Measurements from ENCODE around the gene MAPK13.

The MAPK13 gene

GRCh38 chr6:36160147-36160760 lies 29.9 kb downstream of the MAPK13 start:
- DNase-seq, result no peak

- no peak for DNase-seq
These were observed 39.0 kb downstream of the MAPK13 start for GRCh38 chr6:36169023-36170007.

DNA sequence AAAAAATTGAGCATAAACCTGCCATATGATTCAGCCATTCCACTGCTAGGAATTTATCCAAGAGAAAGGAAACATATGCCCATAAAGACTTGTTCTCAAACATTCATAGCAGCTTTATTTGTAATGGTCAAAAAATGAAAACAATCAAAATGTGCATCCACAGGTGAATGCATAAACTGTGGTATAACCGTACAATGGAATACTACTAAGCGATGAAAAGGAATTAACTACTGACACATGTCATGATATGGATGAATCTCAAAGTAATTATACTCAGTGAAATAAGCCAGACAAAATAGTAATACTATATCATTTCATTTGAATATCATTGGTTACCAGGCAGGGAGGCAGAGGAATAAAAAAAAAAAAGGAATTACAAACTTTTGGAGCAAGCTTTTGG lies 40.4 kb downstream of the MAPK13 start:
- DNase-seq, result no peak

DNA sequence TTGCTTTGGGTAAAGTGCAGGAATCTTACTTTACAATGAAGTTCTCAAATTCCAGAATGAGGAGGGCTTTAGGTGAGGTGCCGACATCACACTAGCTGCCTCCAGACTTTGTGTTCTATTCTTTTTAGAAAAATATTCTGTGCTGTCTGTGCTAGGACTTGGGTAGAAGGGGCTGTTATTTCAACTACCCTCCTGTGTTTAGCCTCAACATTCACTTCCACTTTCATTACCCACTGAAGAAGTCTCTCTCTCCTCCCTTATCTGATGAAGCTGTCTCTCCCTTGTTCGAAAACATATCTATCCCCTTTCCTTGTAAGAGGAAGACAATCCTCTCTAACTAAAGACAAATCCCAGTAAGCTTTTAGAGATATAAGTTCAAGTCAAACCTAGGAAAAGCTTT lies 41.3 kb downstream of the MAPK13 start:
- no peak for DNase-seq

- no peak for DNase-seq
These were observed 46.9 kb downstream of the MAPK13 start for GRCh38 chr6:36177166-36177565.

DNA sequence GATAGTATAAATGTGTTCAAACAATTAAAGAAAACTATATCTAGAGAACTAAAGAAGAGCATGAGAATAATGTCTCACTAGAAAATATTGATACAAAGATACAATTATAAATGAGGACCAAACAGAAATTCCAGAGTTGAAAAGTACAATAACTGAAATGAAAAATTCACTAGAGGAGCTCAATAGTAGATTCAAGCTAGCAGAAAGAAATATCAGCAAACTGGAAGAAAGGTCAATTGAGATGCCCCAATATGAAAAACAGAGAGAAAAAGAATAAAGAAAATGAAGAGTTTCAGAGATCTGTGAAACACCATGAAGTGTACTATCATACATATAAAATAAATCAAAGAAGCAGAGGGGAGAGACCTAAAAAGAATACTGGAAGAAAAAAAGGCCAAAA lies 48.2 kb downstream of the MAPK13 start:
- no peak for DNase-seq

DNA sequence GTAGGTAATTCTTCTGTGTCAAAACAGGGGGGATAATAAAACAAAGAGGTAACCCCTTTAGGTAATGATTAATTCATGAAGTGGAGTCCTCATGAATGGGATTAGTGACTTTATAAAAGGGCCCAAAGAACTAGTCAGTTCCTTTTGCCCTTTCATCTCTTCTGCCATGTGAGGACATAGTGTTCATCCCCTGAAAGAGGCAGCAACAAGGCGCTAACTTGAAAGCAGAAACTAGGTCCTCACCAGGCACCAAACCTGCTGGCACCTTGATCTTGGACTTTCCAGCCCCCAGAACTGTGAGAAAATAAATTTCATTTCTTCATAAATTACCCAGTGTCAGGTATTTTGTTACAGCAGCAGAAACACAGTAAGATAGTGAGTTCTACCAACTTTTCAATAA lies 49.8 kb downstream of the MAPK13 start:
- no peak for DNase-seq

GRCh38 chr6:36184311-36184710 lies 54.0 kb downstream of the MAPK13 start:
- no peak for DNase-seq

GRCh38 chr6:36186199-36186598 lies 55.9 kb downstream of the MAPK13 start:
- no peak for DNase-seq

DNA sequence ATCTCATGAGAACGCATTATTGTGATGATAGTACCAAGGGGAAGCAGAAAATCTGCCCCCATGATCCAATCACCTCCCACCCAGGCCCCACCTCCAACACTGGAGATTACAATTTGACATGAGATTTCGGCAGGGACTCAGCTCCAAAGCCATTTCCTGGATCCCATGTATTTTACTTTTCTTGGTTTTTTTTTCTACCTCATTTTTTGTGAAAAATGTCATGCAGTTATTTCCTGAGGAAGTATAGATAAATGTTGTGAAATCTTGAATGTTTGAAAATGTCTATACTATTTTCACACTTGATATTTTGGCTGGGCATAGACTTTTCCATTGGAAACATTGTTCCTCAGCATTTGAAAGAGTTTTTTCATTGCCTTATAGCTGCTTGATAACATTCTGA lies 57.1 kb downstream of the MAPK13 start:
- no peak for DNase-seq
